Keratinocyte (primary cell): ENCODE measurements around the gene NLGN3. TPM values are rescaled to one million over a fixed set of nuclear protein-coding genes. Genes with fewer than 3 reads are reported as not detected.

ENCODE experiments used
- DNase-seq: peaks from one replicate; pipeline ENCODE4 v3.0.0-alpha.2; 2011; ENCODE audit warnings: low read depth, missing footprints, low spot score
- FAIRE-seq: peaks from 2 replicates; lab custom pipeline; 2011; peaks lifted over from hg19 to GRCh38; lab: Jason Lieb, UNC
- H2AFZ ChIP-seq: 2 replicates; pipeline ENCODE4 v1.6.0; 2012; ENCODE audit warnings: low read length, control low read depth, inconsistent platforms; ENCODE audit not compliant: control insufficient read depth
- H3K27ac ChIP-seq: 2 replicates; pipeline ENCODE4 v1.5.1; 2011; ENCODE audit warnings: low read length; ENCODE audit not compliant: control insufficient read depth, insufficient read depth
- H3K27me3 ChIP-seq: 3 replicates; pipeline ENCODE4 v1.6.0; 2011; ENCODE audit warnings: low read length; ENCODE audit not compliant: control insufficient read depth, insufficient read depth; ENCODE audit errors: extremely low read depth
- H3K36me3 ChIP-seq, 2 experiments: 2 replicates in 1 of 2; 3 replicates in 1 of 2; pipeline ENCODE4 v1.5.1; 2011; ENCODE audit warnings: low read length in 2 of 2, mild to moderate bottlenecking in 1 of 2; ENCODE audit not compliant: control insufficient read depth in 2 of 2, insufficient read depth in 2 of 2; ENCODE audit errors: extremely low read depth in 1 of 2
- H3K4me1 ChIP-seq: 3 replicates; pipeline ENCODE4 v1.5.1; 2011; ENCODE audit warnings: low read length; ENCODE audit not compliant: control insufficient read depth, insufficient read depth; ENCODE audit errors: extremely low read depth
- H3K4me2 ChIP-seq: 3 replicates; pipeline ENCODE4 v1.6.0; 2011; ENCODE audit warnings: low read depth, low read length; ENCODE audit not compliant: control insufficient read depth, insufficient read depth; ENCODE audit errors: extremely low read depth
- H3K4me3 ChIP-seq, 3 experiments: fragments of 200-600 bp in 1 of 3; sonication (generic) in 1 of 3; 2 replicates in 2 of 3; 3 replicates in 1 of 3; pipeline ENCODE4 v1.5.1; 2011 to 2016; ENCODE audit warnings: low read length in 3 of 3, mild to moderate bottlenecking in 3 of 3, control low read depth in 2 of 3, inconsistent platforms in 1 of 3, low read depth in 1 of 3, mixed read lengths in 1 of 3, mixed run types in 1 of 3, moderate library complexity in 1 of 3; ENCODE audit not compliant: control insufficient read depth in 2 of 3, insufficient read depth in 2 of 3; ENCODE audit errors: extremely low read depth in 1 of 3
- H3K79me2 ChIP-seq: 2 replicates; pipeline ENCODE4 v1.6.0; 2012; ENCODE audit warnings: low read length; ENCODE audit not compliant: control insufficient read depth, insufficient read depth
- H3K9ac ChIP-seq: 3 replicates; pipeline ENCODE4 v1.6.0; 2011; ENCODE audit warnings: low read length; ENCODE audit not compliant: control insufficient read depth, insufficient read depth; ENCODE audit errors: extremely low read depth
- H3K9me1 ChIP-seq: 3 replicates; pipeline ENCODE4 v1.6.0; 2011; ENCODE audit warnings: low read length; ENCODE audit not compliant: control insufficient read depth, insufficient read depth; ENCODE audit errors: extremely low read depth
- H3K9me3 ChIP-seq: 2 replicates; pipeline ENCODE4 v1.5.1; 2012; ENCODE audit warnings: low read depth, low read length; ENCODE audit not compliant: control insufficient read depth
- H4K20me1 ChIP-seq: 3 replicates; pipeline ENCODE4 v1.6.0; 2011; ENCODE audit warnings: low read length; ENCODE audit not compliant: control insufficient read depth, insufficient read depth; ENCODE audit errors: extremely low read depth
- CTCF ChIP-seq, 3 experiments: IDR thresholded peaks in 1 of 3; conservative IDR thresholded peaks in 1 of 3; optimal IDR thresholded peaks in 1 of 3; 2 replicates in 2 of 3; 3 replicates in 1 of 3; pipeline versions ENCODE3 to v1.5.1; 2011; ENCODE audit warnings: low read length in 3 of 3, mild to moderate bottlenecking in 3 of 3, moderate library complexity in 2 of 3, control low read depth in 1 of 3, inconsistent platforms in 1 of 3; ENCODE audit not compliant: insufficient read depth in 2 of 3; ENCODE audit errors: extremely low read depth in 1 of 3
- EZH2 ChIP-seq: IDR thresholded peaks from one replicate; pipeline ENCODE4 v1.6.1; 2012; ENCODE audit warnings: inconsistent platforms, mild to moderate bottlenecking, low read length, moderate library complexity
- dilution Hi-C: fragments of 300-500 bp; cut with MboI; formaldehyde crosslinking; loops from one replicate; pipeline ENCODE4 v1.7.0; 2020; ENCODE audit warnings: low sequenced_read_pairs; ENCODE audit not compliant: extremely low pct_ligation_motif_present
- polyA plus RNA-seq, 5 experiments: library from polyadenylated mRNA; depleted of rRNA in 3 of 5; stranded (reverse) in 3 of 5; stranded (forward) in 1 of 5; unstranded in 1 of 5; fragments of >200 nt; gene quantifications; 1 replicate in 1 of 5; 2 replicates in 3 of 5; 3 replicates in 1 of 5; pipeline versions ENCODE4 v1.2.1 to v1.2.3, GENCODE V29; 2011 to 2012; ENCODE audit warnings: missing spikeins in 2 of 5, low read depth in 1 of 5, low replicate concordance in 1 of 5

Gene NLGN3
- polyA plus RNA-seq, 1 donor (not counting 4 experiments of a cell fraction or from before 2014, with no cell fraction given): 0.05 TPM

DNA sequence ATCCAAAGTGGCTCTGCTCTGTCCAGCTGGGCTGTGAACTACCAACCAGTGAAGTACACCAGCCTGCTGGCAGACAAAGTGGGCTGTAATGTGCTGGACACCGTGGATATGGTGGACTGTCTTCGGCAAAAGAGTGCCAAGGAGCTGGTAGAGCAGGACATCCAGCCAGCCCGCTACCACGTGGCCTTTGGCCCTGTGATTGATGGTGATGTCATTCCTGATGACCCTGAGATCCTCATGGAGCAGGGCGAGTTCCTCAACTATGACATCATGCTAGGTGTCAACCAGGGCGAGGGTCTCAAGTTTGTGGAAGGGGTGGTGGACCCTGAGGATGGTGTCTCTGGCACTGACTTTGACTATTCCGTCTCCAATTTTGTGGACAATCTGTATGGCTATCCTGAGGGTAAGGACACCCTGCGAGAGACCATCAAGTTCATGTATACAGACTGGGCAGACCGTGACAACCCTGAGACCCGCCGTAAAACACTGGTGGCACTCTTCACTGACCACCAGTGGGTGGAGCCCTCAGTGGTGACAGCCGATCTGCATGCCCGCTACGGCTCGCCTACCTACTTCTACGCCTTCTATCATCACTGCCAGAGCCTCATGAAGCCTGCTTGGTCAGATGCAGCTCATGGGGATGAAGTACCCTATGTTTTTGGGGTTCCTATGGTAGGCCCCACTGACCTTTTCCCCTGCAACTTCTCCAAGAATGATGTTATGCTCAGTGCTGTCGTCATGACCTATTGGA is 22.6 kb downstream of the NLGN3 start:
- no peak overlapping the region for H2AFZ ChIP-seq
- H4K20me1 ChIP-seq: no peaks in the 10 kb centered on the region
- H3K27ac ChIP-seq: no peak overlapping the region
- H3K9ac ChIP-seq: no peak overlapping the region
- H3K27me3 ChIP-seq: no peaks in the 10 kb centered on the region
- H3K79me2 ChIP-seq: no peaks in the 10 kb centered on the region
- dilution Hi-C loops: no loop called here
- H3K4me3 ChIP-seq: no peak overlapping the region
- FAIRE-seq (no peak), DNase-seq (no peak)
- no peaks in the 10 kb centered on the region for H3K9me1 ChIP-seq
- no peaks in the 10 kb centered on the region for H3K4me1 ChIP-seq
- no peak overlapping the region for H3K4me2 ChIP-seq
- TF ChIP-seq CTCF (optimal IDR thresholded peaks at IDR 0.05 in 1 of 3, IDR thresholded peaks at IDR 0.05 in 1 of 3, conservative IDR thresholded peaks at IDR 0.05 in 1 of 3; ENCODE audit: extremely low read depth in 1 of 3, insufficient read depth in 2 of 3, low read length in 3 of 3) (no peak), EZH2 (no peak)
- no peaks in the 10 kb centered on the region for H3K36me3 ChIP-seq
- H3K9me3 ChIP-seq: no peaks in the 10 kb centered on the region

GRCh38 chrX:71168134-71168533 is 23.5 kb downstream of the NLGN3 start:
- dilution Hi-C loops: no loop called here
- H3K27me3 ChIP-seq: no peaks in the 10 kb centered on the region
- no peaks in the 10 kb centered on the region for H3K36me3 ChIP-seq
- DNase-seq (no peak), FAIRE-seq (no peak)
- no peaks in the 10 kb centered on the region for H3K9me1 ChIP-seq
- H3K4me1 ChIP-seq: no peaks in the 10 kb centered on the region
- H3K4me2 ChIP-seq: no peak overlapping the region
- TF ChIP-seq CTCF (optimal IDR thresholded peaks at IDR 0.05 in 1 of 3, IDR thresholded peaks at IDR 0.05 in 1 of 3, conservative IDR thresholded peaks at IDR 0.05 in 1 of 3; ENCODE audit: extremely low read depth in 1 of 3, insufficient read depth in 2 of 3, low read length in 3 of 3) (no peak), EZH2 (no peak)
- no peak overlapping the region for H2AFZ ChIP-seq
- H3K27ac ChIP-seq: no peak overlapping the region
- no peaks in the 10 kb centered on the region for H3K79me2 ChIP-seq
- H3K9ac ChIP-seq: no peak overlapping the region
- H3K4me3 ChIP-seq: no peak overlapping the region
- no peaks in the 10 kb centered on the region for H4K20me1 ChIP-seq
- no peaks in the 10 kb centered on the region for H3K9me3 ChIP-seq
